Measurements from ENCODE around the gene CAMK1D. TPM values are rescaled to one million over a fixed set of nuclear protein-coding genes. Genes with fewer than 3 reads are reported as not detected.

The CAMK1D gene
- total RNA-seq, 1 donor from 2014 or later: 22.5 TPM

DNA sequence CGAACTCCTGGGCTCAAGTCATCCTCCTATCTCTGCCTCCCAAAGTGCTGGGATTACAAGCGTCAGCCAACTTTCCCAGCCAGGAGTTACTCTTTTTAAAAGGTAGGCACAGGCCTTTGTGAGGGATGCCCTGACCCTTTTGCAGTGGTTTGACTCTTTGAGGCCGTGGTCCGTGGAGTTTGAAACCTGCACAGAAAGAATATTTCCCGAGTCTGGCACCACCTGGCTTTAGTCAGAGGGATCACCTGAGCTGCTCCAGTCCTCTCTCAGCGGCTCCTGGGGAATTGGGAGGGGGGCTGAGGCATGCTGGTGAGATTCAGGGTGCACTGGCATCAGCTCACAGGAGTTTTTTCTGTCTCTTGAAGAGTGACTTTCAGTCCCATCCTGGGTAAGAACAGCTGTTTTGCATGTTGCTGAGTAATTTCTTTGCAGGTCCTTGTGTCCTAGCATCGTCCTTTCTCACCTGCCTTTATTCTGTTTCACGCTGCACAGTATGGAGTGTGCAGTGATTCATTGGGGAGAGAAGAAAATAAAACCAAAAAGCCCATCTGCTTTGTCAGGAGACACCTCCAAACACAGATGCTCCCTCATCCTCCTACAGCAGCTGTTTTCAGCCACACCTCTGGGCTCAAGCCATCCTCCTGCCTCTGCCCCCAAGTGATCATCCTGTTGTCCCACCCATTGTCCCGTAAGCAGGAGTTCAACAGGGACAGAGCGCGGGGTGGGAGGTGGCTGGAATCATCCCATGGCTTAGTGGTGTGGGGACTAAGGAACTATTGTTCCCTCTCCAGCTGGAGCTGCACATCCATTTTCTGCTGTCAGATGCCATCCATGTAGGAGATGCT is 284.7 kb downstream of the CAMK1D start:
- Histone ChIP-seq H3K9me3 (no peaks in the 10 kb centered on the region), H3K4me3 (no peak overlapping the region), H3K4me1 (no peaks in the 10 kb centered on the region), H3K27me3 (ENCODE audit: low read depth) (no peaks in the 10 kb centered on the region), H3K36me3 (no peaks in the 10 kb centered on the region), H3K27ac (no peak overlapping the region)
- ATAC-seq (no peak), DNase-seq (no peak)
- intact Hi-C loops (cut with DNase I): no loop called here
- TF ChIP-seq, protein P1, sequence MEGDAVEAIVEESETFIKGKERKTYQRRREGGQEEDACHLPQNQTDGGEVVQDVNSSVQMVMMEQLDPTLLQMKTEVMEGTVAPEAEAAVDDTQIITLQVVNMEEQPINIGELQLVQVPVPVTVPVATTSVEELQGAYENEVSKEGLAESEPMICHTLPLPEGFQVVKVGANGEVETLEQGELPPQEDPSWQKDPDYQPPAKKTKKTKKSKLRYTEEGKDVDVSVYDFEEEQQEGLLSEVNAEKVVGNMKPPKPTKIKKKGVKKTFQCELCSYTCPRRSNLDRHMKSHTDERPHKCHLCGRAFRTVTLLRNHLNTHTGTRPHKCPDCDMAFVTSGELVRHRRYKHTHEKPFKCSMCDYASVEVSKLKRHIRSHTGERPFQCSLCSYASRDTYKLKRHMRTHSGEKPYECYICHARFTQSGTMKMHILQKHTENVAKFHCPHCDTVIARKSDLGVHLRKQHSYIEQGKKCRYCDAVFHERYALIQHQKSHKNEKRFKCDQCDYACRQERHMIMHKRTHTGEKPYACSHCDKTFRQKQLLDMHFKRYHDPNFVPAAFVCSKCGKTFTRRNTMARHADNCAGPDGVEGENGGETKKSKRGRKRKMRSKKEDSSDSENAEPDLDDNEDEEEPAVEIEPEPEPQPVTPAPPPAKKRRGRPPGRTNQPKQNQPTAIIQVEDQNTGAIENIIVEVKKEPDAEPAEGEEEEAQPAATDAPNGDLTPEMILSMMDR (IDR thresholded peaks at IDR 0.05): no peak

DNA sequence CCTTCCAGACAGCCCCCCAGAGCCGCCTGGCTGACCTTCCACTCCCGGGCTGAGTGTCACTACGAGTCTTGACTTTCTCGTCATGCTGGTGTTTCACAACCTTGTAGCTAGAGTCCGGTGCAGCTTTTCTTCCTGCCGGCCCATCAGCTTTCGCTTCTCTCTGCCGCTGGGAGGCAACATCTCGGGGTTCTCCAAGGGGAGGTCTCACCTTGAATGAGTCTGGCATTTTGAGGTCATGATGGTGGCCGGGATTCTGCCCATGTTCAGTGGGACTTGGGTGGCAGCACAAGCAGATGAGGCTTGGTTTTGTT is 285.2 kb downstream of the CAMK1D start:
- DNase-seq: no peak
- no peak overlapping the region for H3K27ac ChIP-seq
- no peak overlapping the region for H3K4me3 ChIP-seq
- TF ChIP-seq, protein P1 (IDR thresholded peaks at IDR 0.05): no peak
- no peaks in the 10 kb centered on the region for H3K9me3 ChIP-seq
- H3K36me3 ChIP-seq: no peaks in the 10 kb centered on the region
- no peaks in the 10 kb centered on the region for H3K27me3 ChIP-seq (ENCODE audit: low read depth)
- H3K4me1 ChIP-seq: no peaks in the 10 kb centered on the region
- no peak for ATAC-seq
- intact Hi-C loops (cut with DNase I): no loop called here

DNA sequence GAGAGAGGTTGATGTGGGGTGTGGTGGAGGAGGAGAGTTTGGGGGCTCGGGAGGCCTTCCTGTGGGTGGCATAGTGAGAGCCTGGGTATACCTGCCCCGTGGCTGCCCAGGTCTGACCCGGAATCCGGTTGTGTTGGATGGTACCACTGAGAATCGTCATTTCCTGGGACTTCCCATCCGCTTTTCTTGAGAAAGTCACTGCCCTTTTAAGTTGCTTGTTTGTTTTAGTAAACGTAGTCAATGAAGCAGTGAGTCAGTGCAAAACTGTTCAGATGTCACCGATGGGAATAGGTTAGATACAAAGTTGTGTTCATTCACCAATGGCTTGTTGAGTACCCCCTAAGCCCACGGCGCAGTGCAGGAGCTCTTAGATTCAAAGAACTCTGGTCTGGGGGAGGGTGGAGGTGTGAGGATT is 285.8 kb downstream of the CAMK1D start:
- TF ChIP-seq, protein P1 (IDR thresholded peaks at IDR 0.05): no peak
- intact Hi-C loops (cut with DNase I): no loop called here
- Histone ChIP-seq H3K27ac (no peak overlapping the region), H3K9me3 (no peaks in the 10 kb centered on the region), H3K4me1 (no peaks in the 10 kb centered on the region), H3K27me3 (ENCODE audit: low read depth) (no peaks in the 10 kb centered on the region), H3K4me3 (no peak overlapping the region), H3K36me3 (no peaks in the 10 kb centered on the region)
- no peak for DNase-seq
- ATAC-seq: no peak

DNA sequence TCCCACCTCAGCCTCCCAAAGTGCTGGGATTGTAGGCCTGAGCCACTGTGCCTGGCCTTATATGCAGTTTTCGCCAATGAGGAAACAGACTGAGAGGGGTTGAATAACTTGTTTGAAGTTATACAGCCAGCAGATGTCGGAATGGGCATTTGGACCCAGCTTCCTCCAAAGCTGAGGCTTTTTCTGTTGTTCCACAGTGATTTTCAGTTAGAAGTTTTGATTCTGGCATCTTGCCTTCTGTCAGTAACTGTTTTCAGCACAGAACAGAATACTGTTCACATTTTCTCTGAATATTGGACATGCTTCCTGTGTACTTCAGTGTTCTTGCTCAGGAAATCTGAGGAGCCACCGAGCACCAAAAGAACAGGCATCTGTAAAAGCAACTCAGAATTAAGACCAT is 287.2 kb downstream of the CAMK1D start:
- Histone ChIP-seq H3K36me3 (no peaks in the 10 kb centered on the region), H3K27me3 (ENCODE audit: low read depth) (no peaks in the 10 kb centered on the region), H3K4me3 (no peak overlapping the region), H3K4me1 (no peaks in the 10 kb centered on the region), H3K9me3 (no peaks in the 10 kb centered on the region), H3K27ac (no peak overlapping the region)
- intact Hi-C loops (cut with DNase I): no loop called here
- DNase-seq: no peak
- TF ChIP-seq, protein P1 (IDR thresholded peaks at IDR 0.05): no peak
- no peak for ATAC-seq

DNA sequence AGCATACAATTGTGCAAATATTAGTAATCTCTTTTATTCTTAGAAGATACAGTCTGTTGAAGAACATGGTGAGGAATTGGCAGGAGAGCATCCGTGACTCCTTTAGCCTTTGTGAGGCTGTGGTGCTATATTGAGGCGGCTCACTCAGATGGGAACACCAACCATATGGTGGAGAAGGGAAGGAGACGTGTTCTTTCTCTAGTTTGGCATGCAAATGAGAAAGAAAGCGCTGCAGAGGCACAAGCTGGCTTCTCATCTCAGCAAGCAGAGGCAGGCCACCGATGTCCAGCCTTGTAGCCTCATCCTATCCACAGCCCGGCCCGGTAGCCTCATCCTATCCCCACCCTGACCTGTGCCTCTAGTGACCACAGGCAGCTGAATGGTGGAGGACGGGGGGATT is 288.3 kb downstream of the CAMK1D start:
- TF ChIP-seq, protein P1 (IDR thresholded peaks at IDR 0.05): no peak
- no peaks in the 10 kb centered on the region for H3K36me3 ChIP-seq
- no peaks in the 10 kb centered on the region for H3K9me3 ChIP-seq
- intact Hi-C loops (cut with DNase I): no loop called here
- H3K4me1 ChIP-seq: no peaks in the 10 kb centered on the region
- H3K4me3 ChIP-seq: no peak overlapping the region
- H3K27ac ChIP-seq: no peak overlapping the region
- H3K27me3 ChIP-seq (ENCODE audit: low read depth): no peaks in the 10 kb centered on the region
- DNase-seq: no peak
- no peak for ATAC-seq
